ENCODE measurements around the gene HS1BP3. TPM values are rescaled to one million over a fixed set of nuclear protein-coding genes. Genes with fewer than 3 reads are reported as not detected.

Gene HS1BP3
- total and polyA plus RNA-seq, 2 of the 13 experiments (the other 11 are each of a cell fraction or from before 2014, with no cell fraction given): 15.2 to 22.0 TPM

DNA sequence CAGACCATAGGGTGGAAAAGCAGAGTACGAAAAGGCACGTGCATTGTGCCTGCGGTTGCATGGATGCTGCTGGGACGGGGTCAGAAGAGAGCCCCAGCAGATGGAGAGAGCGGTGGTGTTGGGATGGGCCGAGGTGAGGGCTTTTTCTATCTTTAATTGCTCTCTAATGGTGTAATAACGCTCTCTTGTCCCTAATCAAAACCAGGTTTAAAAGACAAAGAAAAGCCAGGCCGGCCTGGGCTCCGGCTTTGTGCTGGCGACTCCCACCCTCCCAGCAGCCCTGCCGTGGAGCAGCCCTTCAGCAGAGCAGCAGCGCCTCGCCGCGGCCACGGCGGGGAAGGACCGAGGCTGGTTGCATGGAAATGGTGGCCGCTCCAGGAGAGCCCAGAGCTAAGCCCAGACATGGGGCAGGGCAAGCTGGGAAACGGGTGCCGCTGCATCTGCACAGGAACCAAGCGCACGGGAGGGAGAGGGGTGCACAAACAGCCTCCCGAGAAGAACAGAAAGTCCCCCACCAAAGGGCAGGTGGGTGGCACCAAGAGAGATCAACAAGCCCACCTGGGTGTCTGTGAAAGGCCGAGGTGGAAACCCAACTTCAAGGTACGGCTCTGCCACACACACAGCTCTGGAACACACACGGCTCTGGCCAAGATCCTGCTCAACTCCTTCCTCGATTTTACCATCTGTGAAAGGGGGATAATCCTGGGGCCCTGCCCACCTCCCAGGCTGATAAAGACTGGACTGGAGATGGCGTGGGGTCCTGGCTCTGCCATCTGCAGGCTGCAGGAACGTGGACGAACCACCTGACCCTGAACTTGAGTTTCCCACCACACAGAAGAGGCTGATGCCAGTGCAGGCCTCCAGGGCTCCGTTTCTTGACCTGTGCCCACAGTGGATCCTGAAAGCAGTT lies 15.0 kb downstream of the HS1BP3 start (continued):
- TF ChIP-seq IKZF4 (CRISPR knock-in tag; IDR thresholded peaks at IDR 0.05; ENCODE audit: borderline replicate concordance, low read depth, not compliant biosample characterization) (no peak), U2AF1 (optimal IDR thresholded peaks at IDR 0.05; ENCODE audit: low read depth, low read length) (no peak), GTF2F1 (IDR thresholded peaks at IDR 0.05; ENCODE audit: low read length) (no peak), ZNF205 (CRISPR knock-in tag; IDR thresholded peaks at IDR 0.05) (peak; percentile 76; the same call in 1 of the 2 replicates), MTA1 (CRISPR knock-in tag; IDR thresholded peaks at IDR 0.05; ENCODE audit: borderline replicate concordance) (peak; percentile 83; the same call in 1 of the 2 replicates), PCBP2 (optimal IDR thresholded peaks at IDR 0.05; ENCODE audit: low read depth, low read length, poor library complexity, severe bottlenecking) (no peak), SOX13 (IDR thresholded peaks at IDR 0.05) (no peak), SOX13 (CRISPR knock-in tag; conservative IDR thresholded peaks at IDR 0.05 in 1 of 2, IDR thresholded peaks at IDR 0.05 in 1 of 2) (peak in 1 of 2 experiments; percentile 70; a peak in 2 of 4 replicates), HMG20B (CRISPR knock-in tag; conservative IDR thresholded peaks at IDR 0.05) (no peak), ZNF430 (CRISPR knock-in tag; IDR thresholded peaks at IDR 0.05) (no peak), MIER3 (CRISPR knock-in tag; IDR thresholded peaks at IDR 0.05; ENCODE audit: borderline replicate concordance) (peak; percentile 94), SRSF4 (IDR thresholded peaks at IDR 0.05; ENCODE audit: low read depth, low read length, poor library complexity, severe bottlenecking) (no peak), SRSF9 (IDR thresholded peaks at IDR 0.05; ENCODE audit: borderline replicate concordance, insufficient read depth, low read depth, low read length, poor library complexity, severe bottlenecking) (no peak), HNRNPK (IDR thresholded peaks at IDR 0.05; ENCODE audit: low read depth, low read length, poor library complexity, severe bottlenecking) (no peak), ZFP36 (IDR thresholded peaks at IDR 0.05; ENCODE audit: borderline replicate concordance, low read depth, low read length, partially characterized antibody) (peak; percentile 69), FIP1L1 (IDR thresholded peaks at IDR 0.05; ENCODE audit: borderline replicate concordance, insufficient read depth, low read depth, low read length) (no peak), NFKBIZ (CRISPR knock-in tag; IDR thresholded peaks at IDR 0.05) (no peak), FOSL2 (CRISPR knock-in tag; IDR thresholded peaks at IDR 0.05) (peak; percentile 78), EZH2 (conservative IDR thresholded peaks at IDR 0.05; ENCODE audit: low read depth, low read length) (no peak), ZEB1 (IDR thresholded peaks at IDR 0.05; ENCODE audit: insufficient replicate concordance, low read depth) (no peak)
- TF ChIP-seq, protein P1, sequence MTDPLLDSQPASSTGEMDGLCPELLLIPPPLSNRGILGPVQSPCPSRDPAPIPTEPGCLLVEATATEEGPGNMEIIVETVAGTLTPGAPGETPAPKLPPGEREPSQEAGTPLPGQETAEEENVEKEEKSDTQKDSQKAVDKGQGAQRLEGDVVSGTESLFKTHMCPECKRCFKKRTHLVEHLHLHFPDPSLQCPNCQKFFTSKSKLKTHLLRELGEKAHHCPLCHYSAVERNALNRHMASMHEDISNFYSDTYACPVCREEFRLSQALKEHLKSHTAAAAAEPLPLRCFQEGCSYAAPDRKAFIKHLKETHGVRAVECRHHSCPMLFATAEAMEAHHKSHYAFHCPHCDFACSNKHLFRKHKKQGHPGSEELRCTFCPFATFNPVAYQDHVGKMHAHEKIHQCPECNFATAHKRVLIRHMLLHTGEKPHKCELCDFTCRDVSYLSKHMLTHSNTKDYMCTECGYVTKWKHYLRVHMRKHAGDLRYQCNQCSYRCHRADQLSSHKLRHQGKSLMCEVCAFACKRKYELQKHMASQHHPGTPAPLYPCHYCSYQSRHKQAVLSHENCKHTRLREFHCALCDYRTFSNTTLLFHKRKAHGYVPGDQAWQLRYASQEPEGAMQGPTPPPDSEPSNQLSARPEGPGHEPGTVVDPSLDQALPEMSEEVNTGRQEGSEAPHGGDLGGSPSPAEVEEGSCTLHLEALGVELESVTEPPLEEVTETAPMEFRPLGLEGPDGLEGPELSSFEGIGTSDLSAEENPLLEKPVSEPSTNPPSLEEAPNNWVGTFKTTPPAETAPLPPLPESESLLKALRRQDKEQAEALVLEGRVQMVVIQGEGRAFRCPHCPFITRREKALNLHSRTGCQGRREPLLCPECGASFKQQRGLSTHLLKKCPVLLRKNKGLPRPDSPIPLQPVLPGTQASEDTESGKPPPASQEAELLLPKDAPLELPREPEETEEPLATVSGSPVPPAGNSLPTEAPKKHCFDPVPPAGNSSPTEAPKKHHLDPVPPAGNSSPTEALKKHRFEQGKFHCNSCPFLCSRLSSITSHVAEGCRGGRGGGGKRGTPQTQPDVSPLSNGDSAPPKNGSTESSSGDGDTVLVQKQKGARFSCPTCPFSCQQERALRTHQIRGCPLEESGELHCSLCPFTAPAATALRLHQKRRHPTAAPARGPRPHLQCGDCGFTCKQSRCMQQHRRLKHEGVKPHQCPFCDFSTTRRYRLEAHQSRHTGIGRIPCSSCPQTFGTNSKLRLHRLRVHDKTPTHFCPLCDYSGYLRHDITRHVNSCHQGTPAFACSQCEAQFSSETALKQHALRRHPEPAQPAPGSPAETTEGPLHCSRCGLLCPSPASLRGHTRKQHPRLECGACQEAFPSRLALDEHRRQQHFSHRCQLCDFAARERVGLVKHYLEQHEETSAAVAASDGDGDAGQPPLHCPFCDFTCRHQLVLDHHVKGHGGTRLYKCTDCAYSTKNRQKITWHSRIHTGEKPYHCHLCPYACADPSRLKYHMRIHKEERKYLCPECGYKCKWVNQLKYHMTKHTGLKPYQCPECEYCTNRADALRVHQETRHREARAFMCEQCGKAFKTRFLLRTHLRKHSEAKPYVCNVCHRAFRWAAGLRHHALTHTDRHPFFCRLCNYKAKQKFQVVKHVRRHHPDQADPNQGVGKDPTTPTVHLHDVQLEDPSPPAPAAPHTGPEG (CRISPR knock-in tag; IDR thresholded peaks at IDR 0.05): no peak

Data from HepG2 (cell line).